Liver (tissue), 9 donors: ENCODE data around the gene PRR4. TPM values are rescaled to one million over a fixed set of nuclear protein-coding genes. Genes with fewer than 3 reads are reported as not detected.

Experiments
- DNase-seq: peaks from one replicate; pipeline ENCODE4 v3.0.0-alpha.2; 2017; ENCODE audit warnings: low spot score
- H3K27ac ChIP-seq, 2 donors: one replicate each; pipeline ENCODE4 v1.7.0; 2013; ENCODE audit warnings: inconsistent platforms in 2 of 2, low read length in 2 of 2, control low read depth in 1 of 2, low read depth in 1 of 2, mild to moderate bottlenecking in 1 of 2
- H3K27me3 ChIP-seq, 4 donors: one replicate each; pipeline versions ENCODE4 v1.6.1 to v1.7.0; 2013; ENCODE audit warnings: low read length in 3 of 4, inconsistent platforms in 1 of 4, mild to moderate bottlenecking in 1 of 4, moderate library complexity in 1 of 4; ENCODE audit not compliant: control insufficient read depth in 4 of 4, insufficient read depth in 4 of 4
- H3K36me3 ChIP-seq, 4 donors: one replicate each; pipeline versions ENCODE4 v1.6.1 to v1.7.0; 2013; ENCODE audit warnings: low read length in 3 of 4, mild to moderate bottlenecking in 3 of 4, low read depth in 1 of 4, moderate library complexity in 1 of 4; ENCODE audit not compliant: control insufficient read depth in 4 of 4, insufficient read depth in 3 of 4
- H3K4me1 ChIP-seq, 4 donors: one replicate each; pipeline versions ENCODE4 v1.6.1 to v1.7.0; 2013; ENCODE audit warnings: low read length in 3 of 4, mild to moderate bottlenecking in 3 of 4, moderate library complexity in 1 of 4; ENCODE audit not compliant: control insufficient read depth in 4 of 4, insufficient read depth in 4 of 4
- H3K4me3 ChIP-seq, 3 donors: one replicate each; pipeline versions ENCODE4 v1.6.1 to v1.7.0; 2013; ENCODE audit warnings: low read length in 3 of 3, control low read depth in 1 of 3, low read depth in 1 of 3, mild to moderate bottlenecking in 1 of 3
- H3K9ac ChIP-seq, 2 donors: one replicate each; pipeline ENCODE4 v1.7.0; 2013; ENCODE audit warnings: low read length in 2 of 2, mild to moderate bottlenecking in 2 of 2, moderate library complexity in 2 of 2, control low read depth in 1 of 2, low read depth in 1 of 2
- H3K9me3 ChIP-seq, 4 donors: one replicate each; pipeline versions ENCODE4 v1.6.1 to v1.7.0; 2013; ENCODE audit warnings: low read length in 3 of 4; ENCODE audit not compliant: control insufficient read depth in 4 of 4
- ATF3 ChIP-seq: IDR thresholded peaks from 2 replicates; pipeline ENCODE4 v1.6.1; 2016; ENCODE audit warnings: antibody characterized with exemption
- CTCF ChIP-seq: fragments of 150-350 bp; IDR thresholded peaks from 2 replicates; pipeline ENCODE4 v1.5.1; 2017; ENCODE audit warnings: improper control_type of control experiment, low read depth, low read length; ENCODE audit not compliant: missing input control
- EGR1 ChIP-seq, 2 donors: IDR thresholded peaks; 2 replicates each; pipeline ENCODE4 v1.6.1; 2016 to 2018; ENCODE audit warnings: antibody characterized with exemption in 2 of 2, low read depth in 2 of 2
- FOXA1 ChIP-seq: IDR thresholded peaks from 2 replicates; pipeline ENCODE4 v1.6.1; 2016; ENCODE audit warnings: antibody characterized with exemption
- FOXA2 ChIP-seq: IDR thresholded peaks from 2 replicates; pipeline ENCODE4 v1.6.1; 2016; ENCODE audit warnings: antibody characterized with exemption
- GABPA ChIP-seq, 2 donors: IDR thresholded peaks in 1 of 2; conservative IDR thresholded peaks in 1 of 2; 2 replicates each; pipeline ENCODE4 v1.6.1; 2016; ENCODE audit warnings: antibody characterized with exemption in 2 of 2, mild to moderate bottlenecking in 1 of 2, moderate library complexity in 1 of 2
- HNF4A ChIP-seq, 2 donors: conservative IDR thresholded peaks; 2 replicates each; pipeline ENCODE4 v1.6.1; 2016; ENCODE audit warnings: antibody characterized with exemption in 2 of 2, mild to moderate bottlenecking in 2 of 2
- HNF4G ChIP-seq: IDR thresholded peaks from 2 replicates; pipeline ENCODE4 v1.6.1; 2016; ENCODE audit warnings: antibody characterized with exemption
- JUND ChIP-seq, 2 donors: IDR thresholded peaks; 2 replicates each; pipeline ENCODE4 v1.6.1; 2016; ENCODE audit warnings: antibody characterized with exemption in 2 of 2
- NR2F2 ChIP-seq: IDR thresholded peaks from 2 replicates; pipeline ENCODE4 v1.6.1; 2016; ENCODE audit warnings: antibody characterized with exemption
- RAD21 ChIP-seq, 2 donors: IDR thresholded peaks; 2 replicates each; pipeline ENCODE4 v1.6.1; 2016; ENCODE audit warnings: antibody characterized with exemption in 2 of 2, mild to moderate bottlenecking in 2 of 2
- RXRA ChIP-seq, 2 donors: IDR thresholded peaks; 2 replicates each; pipeline ENCODE4 v1.6.1; 2017 to 2018; ENCODE audit warnings: antibody characterized with exemption in 2 of 2, mild to moderate bottlenecking in 1 of 2
- SP1 ChIP-seq: IDR thresholded peaks from 2 replicates; pipeline ENCODE4 v1.6.1; 2018; ENCODE audit warnings: antibody characterized with exemption, mild to moderate bottlenecking
- TAF1 ChIP-seq: conservative IDR thresholded peaks from 2 replicates; pipeline ENCODE4 v1.6.1; 2016; ENCODE audit warnings: antibody characterized with exemption, mild to moderate bottlenecking
- YY1 ChIP-seq: IDR thresholded peaks from 2 replicates; pipeline ENCODE4 v1.6.1; 2016; ENCODE audit warnings: antibody characterized with exemption, mild to moderate bottlenecking
- ZBTB33 ChIP-seq: IDR thresholded peaks from 2 replicates; pipeline ENCODE4 v1.6.1; 2016; ENCODE audit warnings: antibody characterized with exemption
- WGBS: extraction: QIAGEN DNeasy Blood & Tissue Kit; methylation state at CpG from one replicate; pipeline ENCODE4 v1.1.7; 2013; 5-methylcytosine and 5-hydroxymethylcytosine counted together
- polyA plus RNA-seq, 2 donors: library from polyadenylated mRNA; stranded (reverse) in 1 of 2; unstranded in 1 of 2; fragments of 200-250 nt in 1 of 2; fragments of >200 nt in 1 of 2; fragmentation: Nextera tagmentation in 1 of 2; extraction: Ambion mirVana in 1 of 2; gene quantifications; one replicate each; pipeline versions ENCODE4 v1.2.1 to v1.2.3, GENCODE V29; 2013 to 2015
- total RNA-seq, 2 donors: library from RNA; depleted of rRNA; stranded (reverse); fragments of >200 nt; gene quantifications; one replicate each; pipeline ENCODE4 v1.2.3, GENCODE V29; 2014
- TF ChIP-seq, protein P1 (sequence below): IDR thresholded peaks from 2 replicates; pipeline ENCODE4 v1.6.1; 2016; ENCODE audit warnings: antibody characterized with exemption
- TF ChIP-seq, protein P2 (sequence below): IDR thresholded peaks from 2 replicates; pipeline ENCODE4 v1.6.1; 2016; ENCODE audit warnings: antibody characterized with exemption, mild to moderate bottlenecking
- donor health status: healthy.
- donor health status: healthy.
- donor health status: healthy.
- donor health status: healthy.
- donor health status: healthy.

Gene PRR4, protein sequence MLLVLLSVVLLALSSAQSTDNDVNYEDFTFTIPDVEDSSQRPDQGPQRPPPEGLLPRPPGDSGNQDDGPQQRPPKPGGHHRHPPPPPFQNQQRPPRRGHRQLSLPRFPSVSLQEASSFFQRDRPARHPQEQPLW
- total RNA-seq (1 to 10 TPM in 1 of 2 donors, under 1 TPM in 1; 0.56 to 3.5 TPM), polyA plus RNA-seq (1 to 10 TPM in 1 of 2 donors, under 1 TPM in 1; 0.65 to 2.2 TPM)

- no peak within 1 kb of the TSS for H3K4me3 ChIP-seq
- no peak for TF ChIP-seq HNF4A (conservative IDR thresholded peaks at IDR 0.05)
- no peak for TF ChIP-seq HNF4G
- TF ChIP-seq, protein P1, sequence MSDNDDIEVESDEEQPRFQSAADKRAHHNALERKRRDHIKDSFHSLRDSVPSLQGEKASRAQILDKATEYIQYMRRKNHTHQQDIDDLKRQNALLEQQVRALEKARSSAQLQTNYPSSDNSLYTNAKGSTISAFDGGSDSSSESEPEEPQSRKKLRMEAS, result no peak
- TF ChIP-seq CTCF, result no peak
- no peak for TF ChIP-seq TAF1
- TF ChIP-seq SP1, result no peak
- no peak for TF ChIP-seq FOXA1
- no peak within 1 kb of the TSS for H3K27ac ChIP-seq
- H3K4me1 ChIP-seq, result no peaks in the 10 kb centered on the region
- peaks cover 0 to 3% (median 3%) of the 10 kb centered on the region in 4 donors for H3K36me3 ChIP-seq
- DNase-seq, result no peak
- H3K9me3 ChIP-seq, result no peaks in the 10 kb centered on the region
- no peaks in the 10 kb centered on the region for H3K27me3 ChIP-seq
- H3K9ac ChIP-seq, result no peak within 1 kb of the TSS
- 92% methylated on average over 4 of the region's 4 CpGs for WGBS
These were observed at the start of gene PRR4 for GRCh38 chr12:10849425-10849878. Gene PRR4 (minus strand): TSS chr12:10849475. CDS start chr12:10849437, 38 bp downstream.

DNA sequence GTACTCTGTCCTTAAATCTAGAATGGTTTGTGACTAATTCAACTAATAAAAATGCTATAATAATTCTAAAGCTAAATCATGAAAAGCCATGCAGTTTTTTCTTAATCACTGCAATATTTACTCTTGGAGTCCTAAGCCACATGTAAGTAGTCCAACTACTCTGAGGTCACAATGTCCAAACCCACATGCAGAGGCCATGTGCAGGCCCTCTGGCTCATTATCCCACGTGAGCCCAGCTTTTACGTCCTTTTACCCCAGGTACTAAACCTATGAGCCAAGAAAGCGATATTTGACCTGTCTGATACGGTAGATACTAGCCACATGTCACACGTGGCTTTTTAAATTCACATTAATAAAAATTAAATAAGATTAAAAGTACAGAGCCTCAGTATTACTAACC lies 47.6 kb upstream of the PRR4 start:
- 49% methylated on average over 5 of the region's 5 CpGs for WGBS
- DNase-seq, result no peak
- Histone ChIP-seq H3K4me3 (no peak overlapping the region), H3K36me3 (no peaks in the 10 kb centered on the region), H3K27me3 (no peaks in the 10 kb centered on the region), H3K9ac (no peak overlapping the region), H3K4me1 (peaks cover 2 to 11% (median 9%) of the 10 kb centered on the region in 4 donors), H3K27ac (no peak overlapping the region), H3K9me3 (no peaks in the 10 kb centered on the region)
- TF ChIP-seq EGR1 (IDR thresholded peaks at IDR 0.05; ENCODE audit: low read depth in 2 of 2) (no peak), HNF4A (conservative IDR thresholded peaks at IDR 0.05) (peak; percentile 27 to 50), ZBTB33 (no peak), GABPA (IDR thresholded peaks at IDR 0.05 in 1 of 2, conservative IDR thresholded peaks at IDR 0.05 in 1 of 2) (no peak), RXRA (IDR thresholded peaks at IDR 0.05) (peak in 1 of 2 donors; percentile 7)
- TF ChIP-seq, protein P1, result peak; percentile 19

DNA sequence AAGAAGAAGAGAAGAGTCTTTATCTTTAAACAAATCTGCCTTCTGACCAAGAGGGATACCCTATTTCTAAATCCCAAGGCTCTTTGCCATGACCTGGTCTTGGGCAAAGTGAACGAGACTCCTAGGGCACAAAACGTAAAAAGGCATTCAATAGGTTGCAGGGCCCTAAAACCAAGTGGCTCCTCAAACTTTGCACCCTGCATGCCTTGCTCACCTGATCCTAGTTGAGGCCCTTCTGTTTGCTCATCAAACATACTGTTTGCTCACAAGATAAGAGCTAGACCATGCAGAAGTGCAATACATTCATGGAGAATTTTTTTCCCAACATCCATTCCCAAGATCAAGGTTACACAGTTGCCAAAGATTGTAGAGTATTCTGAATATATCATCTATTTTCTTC lies 42.7 kb upstream of the PRR4 start:
- Histone ChIP-seq H3K4me3 (no peak overlapping the region), H3K4me1 (peaks cover 2 to 20% (median 12%) of the 10 kb centered on the region in 4 donors), H3K27ac (no peak overlapping the region), H3K27me3 (no peaks in the 10 kb centered on the region), H3K9me3 (no peaks in the 10 kb centered on the region), H3K36me3 (no peaks in the 10 kb centered on the region), H3K9ac (no peak overlapping the region)
- 34% methylated on average over 2 of the region's 2 CpGs for WGBS
- DNase-seq, result no peak
- peak; percentile 96 to 97 for TF ChIP-seq HNF4A (conservative IDR thresholded peaks at IDR 0.05)
- TF ChIP-seq NR2F2, result peak; percentile 28
- TF ChIP-seq RAD21 (IDR thresholded peaks at IDR 0.05), result peak; percentile 51
- TF ChIP-seq HNF4G, result peak; percentile 91
- no peak for TF ChIP-seq TAF1
- TF ChIP-seq FOXA2, result peak; percentile 74
- peak; percentile 73 to 86 for TF ChIP-seq RXRA (IDR thresholded peaks at IDR 0.05)
- peak; percentile 79 for TF ChIP-seq SP1
- peak; percentile 83 for TF ChIP-seq ATF3
- TF ChIP-seq YY1, result peak; percentile 78
- TF ChIP-seq, protein P2, sequence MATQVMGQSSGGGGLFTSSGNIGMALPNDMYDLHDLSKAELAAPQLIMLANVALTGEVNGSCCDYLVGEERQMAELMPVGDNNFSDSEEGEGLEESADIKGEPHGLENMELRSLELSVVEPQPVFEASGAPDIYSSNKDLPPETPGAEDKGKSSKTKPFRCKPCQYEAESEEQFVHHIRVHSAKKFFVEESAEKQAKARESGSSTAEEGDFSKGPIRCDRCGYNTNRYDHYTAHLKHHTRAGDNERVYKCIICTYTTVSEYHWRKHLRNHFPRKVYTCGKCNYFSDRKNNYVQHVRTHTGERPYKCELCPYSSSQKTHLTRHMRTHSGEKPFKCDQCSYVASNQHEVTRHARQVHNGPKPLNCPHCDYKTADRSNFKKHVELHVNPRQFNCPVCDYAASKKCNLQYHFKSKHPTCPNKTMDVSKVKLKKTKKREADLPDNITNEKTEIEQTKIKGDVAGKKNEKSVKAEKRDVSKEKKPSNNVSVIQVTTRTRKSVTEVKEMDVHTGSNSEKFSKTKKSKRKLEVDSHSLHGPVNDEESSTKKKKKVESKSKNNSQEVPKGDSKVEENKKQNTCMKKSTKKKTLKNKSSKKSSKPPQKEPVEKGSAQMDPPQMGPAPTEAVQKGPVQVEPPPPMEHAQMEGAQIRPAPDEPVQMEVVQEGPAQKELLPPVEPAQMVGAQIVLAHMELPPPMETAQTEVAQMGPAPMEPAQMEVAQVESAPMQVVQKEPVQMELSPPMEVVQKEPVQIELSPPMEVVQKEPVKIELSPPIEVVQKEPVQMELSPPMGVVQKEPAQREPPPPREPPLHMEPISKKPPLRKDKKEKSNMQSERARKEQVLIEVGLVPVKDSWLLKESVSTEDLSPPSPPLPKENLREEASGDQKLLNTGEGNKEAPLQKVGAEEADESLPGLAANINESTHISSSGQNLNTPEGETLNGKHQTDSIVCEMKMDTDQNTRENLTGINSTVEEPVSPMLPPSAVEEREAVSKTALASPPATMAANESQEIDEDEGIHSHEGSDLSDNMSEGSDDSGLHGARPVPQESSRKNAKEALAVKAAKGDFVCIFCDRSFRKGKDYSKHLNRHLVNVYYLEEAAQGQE, result peak; percentile 27
- TF ChIP-seq JUND (IDR thresholded peaks at IDR 0.05), result peak; percentile 77 to 92
- peak in 1 of 2 donors; percentile 48 for TF ChIP-seq GABPA (IDR thresholded peaks at IDR 0.05 in 1 of 2, conservative IDR thresholded peaks at IDR 0.05 in 1 of 2)
- no peak for TF ChIP-seq EGR1 (IDR thresholded peaks at IDR 0.05; ENCODE audit: low read depth in 2 of 2)
- TF ChIP-seq, protein P1, result peak; percentile 53
- peak; percentile 62 for TF ChIP-seq FOXA1
